ENCODE results near the gene FOSL2. TPM values are rescaled to one million over a fixed set of nuclear protein-coding genes. Genes with fewer than 3 reads are reported as not detected.

The FOSL2 gene
- total and polyA plus RNA-seq, 2 donors (not counting 1 experiment from before 2014, with no cell fraction given): 2.5 to 37.7 TPM

DNA sequence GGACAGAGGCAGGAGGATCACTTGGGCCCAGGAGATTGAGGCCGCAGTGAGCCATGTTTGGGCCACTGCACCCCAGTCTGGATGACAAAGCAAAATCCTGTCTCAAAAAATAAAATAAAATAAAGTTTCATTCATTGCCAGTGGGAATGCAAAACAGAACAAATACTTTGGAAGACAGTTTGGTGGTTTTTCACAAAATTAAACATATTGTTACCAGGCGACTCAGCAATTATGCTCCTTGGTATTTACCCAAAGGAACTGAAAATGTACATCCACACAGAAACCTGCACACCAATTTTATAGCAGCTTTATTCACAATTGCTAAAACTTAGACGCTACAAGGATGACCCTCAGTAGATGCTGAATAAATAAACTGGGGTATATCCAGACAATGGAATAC is 35.8 kb downstream of the FOSL2 start:
- Histone ChIP-seq H3K9me3 (ENCODE audit: control extremely low read depth in 1 of 3, control insufficient read depth in 2 of 3, insufficient read depth in 1 of 3, low read length in 2 of 3) (no peaks in the 10 kb centered on the region), H3K4me3 (ENCODE audit: control extremely low read depth in 1 of 5, extremely low read depth in 1 of 5, insufficient read depth in 1 of 5, low read depth in 2 of 5, low read length in 4 of 5) (no peak overlapping the region), H3K4me1 (ENCODE audit: control insufficient read depth in 2 of 2, insufficient read depth in 2 of 2, low read length in 2 of 2) (peaks cover 0 to 5% of the 10 kb centered on the region in 2 donors), H3K36me3 (replicated peaks in 1 of 2; ENCODE audit: control extremely low read depth in 1 of 2, control insufficient read depth in 1 of 2, extremely low read depth in 1 of 2, insufficient read depth in 2 of 2, low read length in 1 of 2) (no peaks in the 10 kb centered on the region), H3K79me2 (ENCODE audit: control insufficient read depth, insufficient read depth, low read length) (no peaks in the 10 kb centered on the region), H3K9ac (ENCODE audit: low read length) (no peak overlapping the region), H4K20me1 (ENCODE audit: control insufficient read depth, insufficient read depth, low read length, poor library complexity, severe bottlenecking) (no peaks in the 10 kb centered on the region), H3K27me3 (replicated peaks in 1 of 4; ENCODE audit: control extremely low read depth in 1 of 4, control insufficient read depth in 3 of 4, insufficient read depth in 4 of 4, low read length in 3 of 4) (no peaks in the 10 kb centered on the region), H3K4me2 (replicated peaks; ENCODE audit: low read depth, low read length, poor library complexity, severe bottlenecking) (no peak overlapping the region), H3K27ac (ENCODE audit: low read length in 2 of 2) (no peak overlapping the region), H2AFZ (ENCODE audit: insufficient read depth, low read depth, low read length, poor library complexity, severe bottlenecking) (no peak overlapping the region)
- ATAC-seq (ENCODE audit: low read depth): no peak
- Mint-ChIP-seq H3K4me1 (peaks cover 6% of the 10 kb centered on the region), H3K27me3 (peaks cover 19% of the 10 kb centered on the region), H3K9me3 (ENCODE audit: insufficient read depth) (no peaks in the 10 kb centered on the region), H3K27ac (no peak overlapping the region), H3K4me3 (no peak overlapping the region)
- WGBS (ENCODE audit: insufficient coverage): no CpG with 5 or more reads among the region's 3 CpGs
- TF ChIP-seq, protein P1, sequence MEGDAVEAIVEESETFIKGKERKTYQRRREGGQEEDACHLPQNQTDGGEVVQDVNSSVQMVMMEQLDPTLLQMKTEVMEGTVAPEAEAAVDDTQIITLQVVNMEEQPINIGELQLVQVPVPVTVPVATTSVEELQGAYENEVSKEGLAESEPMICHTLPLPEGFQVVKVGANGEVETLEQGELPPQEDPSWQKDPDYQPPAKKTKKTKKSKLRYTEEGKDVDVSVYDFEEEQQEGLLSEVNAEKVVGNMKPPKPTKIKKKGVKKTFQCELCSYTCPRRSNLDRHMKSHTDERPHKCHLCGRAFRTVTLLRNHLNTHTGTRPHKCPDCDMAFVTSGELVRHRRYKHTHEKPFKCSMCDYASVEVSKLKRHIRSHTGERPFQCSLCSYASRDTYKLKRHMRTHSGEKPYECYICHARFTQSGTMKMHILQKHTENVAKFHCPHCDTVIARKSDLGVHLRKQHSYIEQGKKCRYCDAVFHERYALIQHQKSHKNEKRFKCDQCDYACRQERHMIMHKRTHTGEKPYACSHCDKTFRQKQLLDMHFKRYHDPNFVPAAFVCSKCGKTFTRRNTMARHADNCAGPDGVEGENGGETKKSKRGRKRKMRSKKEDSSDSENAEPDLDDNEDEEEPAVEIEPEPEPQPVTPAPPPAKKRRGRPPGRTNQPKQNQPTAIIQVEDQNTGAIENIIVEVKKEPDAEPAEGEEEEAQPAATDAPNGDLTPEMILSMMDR (IDR thresholded peaks at IDR 0.05): no peak
- no peak for TF ChIP-seq EZH2 (IDR thresholded peaks at IDR 0.05; ENCODE audit: borderline replicate concordance, insufficient read depth, low read depth, low read length, poor library complexity, severe bottlenecking)
- ChIA-PET CTCF (no interaction called here), POLR2A (no interaction called here)
- DNase-seq: no peak
- intact Hi-C loops (cut with micrococcal nuclease): no loop called here

DNA sequence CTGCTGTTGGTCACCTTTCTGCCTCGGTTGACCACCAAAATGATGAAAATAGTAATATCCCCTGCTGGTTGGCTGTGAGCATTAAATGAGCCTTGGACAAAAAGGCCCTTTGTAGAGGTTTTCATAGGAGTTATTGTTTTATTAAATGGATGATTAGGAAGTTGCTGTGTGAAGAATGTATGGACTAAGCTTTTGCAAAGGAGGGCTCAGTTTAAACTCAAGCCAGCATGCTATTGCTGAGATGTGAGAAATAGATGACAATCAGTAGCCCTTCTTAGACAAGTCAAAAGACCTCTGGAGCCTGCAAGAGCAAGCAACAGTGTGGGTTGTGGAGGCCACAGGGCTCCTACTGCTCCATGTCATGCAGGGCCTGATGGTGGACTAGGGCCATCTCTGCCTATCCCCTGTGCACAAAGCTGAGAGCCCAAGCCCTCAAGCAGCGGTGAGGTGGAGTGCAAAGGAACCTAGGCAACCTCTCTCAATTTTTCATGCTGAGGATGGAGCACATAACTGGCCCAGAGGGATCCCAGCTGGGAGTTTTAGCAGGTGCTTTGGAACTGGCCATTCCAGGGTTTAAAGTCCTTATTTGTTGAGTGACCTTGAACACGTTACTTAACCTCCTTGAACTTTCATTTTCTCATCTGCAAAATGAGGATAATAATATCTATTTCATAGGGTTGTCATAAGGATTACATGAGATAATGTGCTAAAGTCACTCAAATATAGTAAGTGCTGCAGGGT is 37.1 kb downstream of the FOSL2 start:
- no peaks in the 10 kb centered on the region for H3K79me2 ChIP-seq (ENCODE audit: control insufficient read depth, insufficient read depth, low read length)
- TF ChIP-seq, protein P1 (IDR thresholded peaks at IDR 0.05): no peak
- TF ChIP-seq EZH2 (IDR thresholded peaks at IDR 0.05; ENCODE audit: borderline replicate concordance, insufficient read depth, low read depth, low read length, poor library complexity, severe bottlenecking): no peak
- ChIA-PET POLR2A (no interaction called here), CTCF (no interaction called here)
- no peaks in the 10 kb centered on the region for H3K27me3 ChIP-seq (replicated peaks in 1 of 4; ENCODE audit: control extremely low read depth in 1 of 4, control insufficient read depth in 3 of 4, insufficient read depth in 4 of 4, low read length in 3 of 4)
- no peak overlapping the region for H3K27ac ChIP-seq (ENCODE audit: low read length in 2 of 2)
- Mint-ChIP-seq H3K27ac (no peak overlapping the region), H3K27me3 (peaks cover 11% of the 10 kb centered on the region), H3K4me3 (no peak overlapping the region), H3K9me3 (ENCODE audit: insufficient read depth) (no peaks in the 10 kb centered on the region), H3K4me1 (no peaks in the 10 kb centered on the region)
- 100% methylated on average over 2 of the region's 3 CpGs for WGBS (ENCODE audit: insufficient coverage)
- H4K20me1 ChIP-seq (ENCODE audit: control insufficient read depth, insufficient read depth, low read length, poor library complexity, severe bottlenecking): no peaks in the 10 kb centered on the region
- H3K9ac ChIP-seq (ENCODE audit: low read length): no peak overlapping the region
- no peak overlapping the region for H2AFZ ChIP-seq (ENCODE audit: insufficient read depth, low read depth, low read length, poor library complexity, severe bottlenecking)
- no peaks in the 10 kb centered on the region for H3K36me3 ChIP-seq (replicated peaks in 1 of 2; ENCODE audit: control extremely low read depth in 1 of 2, control insufficient read depth in 1 of 2, extremely low read depth in 1 of 2, insufficient read depth in 2 of 2, low read length in 1 of 2)
- intact Hi-C loops (cut with micrococcal nuclease): no loop called here
- no peak overlapping the region for H3K4me2 ChIP-seq (replicated peaks; ENCODE audit: low read depth, low read length, poor library complexity, severe bottlenecking)
- no peak for DNase-seq
- H3K4me3 ChIP-seq (ENCODE audit: control extremely low read depth in 1 of 5, extremely low read depth in 1 of 5, insufficient read depth in 1 of 5, low read depth in 2 of 5, low read length in 4 of 5): no peak overlapping the region
- no peak for ATAC-seq (ENCODE audit: low read depth)
- no peaks in the 10 kb centered on the region for H3K9me3 ChIP-seq (ENCODE audit: control extremely low read depth in 1 of 3, control insufficient read depth in 2 of 3, insufficient read depth in 1 of 3, low read length in 2 of 3)
- no peaks in the 10 kb centered on the region for H3K4me1 ChIP-seq (ENCODE audit: control insufficient read depth in 2 of 2, insufficient read depth in 2 of 2, low read length in 2 of 2)
